CD4-positive, alpha-beta T cell treated with Interferon alpha-2 for 1 hour (primary cell): ENCODE data around the gene TMPRSS3.

Source experiments
- DNase-seq, 2 donors: peaks; one replicate each; pipeline ENCODE4 v3.0.0-alpha.2; 2020 to 2022

The TMPRSS3 gene

GRCh38 chr21:42395905-42396651 is at the start of gene TMPRSS3:
TSS of gene TMPRSS3 (minus strand) at chr21:42396052. CDS start at chr21:42395417, 635 bp downstream.
- no peak for DNase-seq

DNA sequence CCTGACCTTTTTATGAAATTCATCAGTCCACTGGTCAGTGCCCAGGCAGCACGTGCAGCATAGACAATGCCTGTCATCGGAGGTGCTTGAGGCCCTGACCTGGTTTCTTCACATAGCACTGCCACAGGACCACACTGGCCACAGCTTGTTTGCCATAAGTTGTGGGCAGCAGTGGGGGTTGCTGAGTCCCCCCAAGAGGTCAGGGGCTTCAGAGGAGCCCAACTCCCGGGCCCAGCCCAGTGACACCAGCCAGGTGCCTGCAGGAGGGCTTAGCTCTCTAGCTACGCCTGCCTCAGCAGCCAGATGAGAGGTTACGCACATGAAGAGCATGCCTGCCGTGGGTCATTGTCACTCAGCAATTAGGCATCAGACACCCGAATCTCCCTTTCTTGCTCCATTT is 49.5 kb upstream of the TMPRSS3 start:
- DNase-seq, result no peak

GRCh38 chr21:42444745-42445059 is 48.9 kb upstream of the TMPRSS3 start:
- no peak for DNase-seq

DNA sequence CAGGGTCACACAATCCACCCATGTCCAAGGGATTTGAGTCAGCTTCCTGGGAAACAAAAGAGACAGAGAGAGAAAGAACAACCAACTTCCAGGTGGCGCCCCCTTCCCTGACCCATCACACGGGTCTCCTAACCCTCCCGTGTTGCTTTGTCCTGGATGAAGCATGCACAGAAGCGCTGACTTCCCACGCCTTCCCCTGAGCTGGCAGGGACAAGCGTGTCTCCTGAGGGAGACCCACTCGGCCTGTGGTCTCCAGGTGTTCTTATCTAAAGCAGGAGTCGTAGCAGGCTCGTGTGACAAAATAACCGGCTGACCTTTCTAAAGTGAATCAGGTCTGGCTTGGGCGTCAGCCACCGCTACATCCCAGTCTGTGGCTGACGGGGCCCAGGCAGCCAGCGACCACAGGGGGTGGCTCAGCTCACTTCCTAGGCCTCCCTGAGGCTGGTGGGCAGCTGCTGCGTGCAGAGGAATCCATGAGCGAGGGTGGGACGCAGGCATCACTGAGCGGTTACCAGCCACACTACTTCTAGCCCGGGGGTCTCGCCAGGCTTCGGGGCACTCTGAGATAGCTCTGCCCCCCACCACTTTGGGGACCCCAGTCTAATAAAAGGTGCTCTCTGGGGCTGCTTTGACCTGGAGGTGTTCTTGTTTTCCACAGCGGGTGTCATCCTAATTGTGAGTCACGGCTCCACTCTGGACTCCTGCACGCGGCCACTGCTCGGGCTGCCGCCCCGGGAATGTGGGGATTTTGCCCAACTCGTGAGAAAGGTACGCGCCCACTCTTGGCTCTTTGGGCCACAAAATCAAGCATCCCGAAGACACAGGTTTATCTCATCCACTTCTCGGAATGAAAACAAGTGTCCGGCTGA is 48.3 kb upstream of the TMPRSS3 start:
- no peak for DNase-seq

DNA sequence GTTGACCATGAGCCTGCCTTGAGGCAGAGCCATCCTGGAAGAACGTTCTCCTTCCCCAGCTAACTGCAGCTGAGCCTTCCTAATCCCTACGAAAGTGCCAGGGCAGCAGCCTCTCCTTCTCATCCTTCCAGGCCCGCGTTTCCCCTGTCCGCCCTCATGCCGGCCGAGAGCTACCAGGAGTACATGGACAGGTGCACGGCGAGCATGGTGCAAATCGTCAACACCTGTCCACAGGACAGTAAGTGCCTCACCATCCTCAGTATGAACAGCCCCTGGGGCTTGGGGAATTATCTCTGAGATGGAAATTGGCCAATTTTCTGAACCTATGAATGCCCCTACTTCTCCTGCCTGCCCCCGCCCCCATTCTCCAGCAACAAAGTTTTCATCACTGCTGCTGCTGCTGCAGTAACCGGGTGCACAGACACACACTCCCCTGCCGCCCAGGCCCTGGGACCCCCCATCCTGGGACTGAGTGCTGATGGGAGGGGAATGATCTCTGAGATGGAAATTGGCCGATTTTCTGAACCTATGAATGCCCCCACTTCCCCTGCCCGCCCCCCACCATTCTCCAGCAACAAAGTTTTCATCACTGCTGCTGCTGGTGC is 47.4 kb upstream of the TMPRSS3 start:
- DNase-seq, result no peak

DNA sequence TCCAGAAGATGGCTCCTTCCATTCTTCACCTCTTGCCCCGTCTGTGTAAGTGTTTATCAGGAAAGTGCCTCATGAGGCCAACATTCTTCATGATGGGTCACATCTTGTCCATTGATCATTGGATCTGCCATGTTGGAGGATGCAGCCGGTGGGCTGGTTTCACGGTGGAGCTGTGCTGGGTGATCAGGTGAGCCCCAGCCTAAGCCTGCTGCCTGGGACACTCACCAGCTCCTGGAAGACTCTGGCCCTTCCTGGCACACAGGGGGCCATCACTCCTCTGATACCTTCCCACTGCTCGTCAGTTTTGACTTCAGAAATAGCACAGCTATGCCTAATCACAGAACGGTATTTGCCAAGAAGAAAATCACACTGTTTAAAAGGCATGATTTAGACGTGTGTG is 46.1 kb upstream of the TMPRSS3 start:
- DNase-seq, result no peak

DNA sequence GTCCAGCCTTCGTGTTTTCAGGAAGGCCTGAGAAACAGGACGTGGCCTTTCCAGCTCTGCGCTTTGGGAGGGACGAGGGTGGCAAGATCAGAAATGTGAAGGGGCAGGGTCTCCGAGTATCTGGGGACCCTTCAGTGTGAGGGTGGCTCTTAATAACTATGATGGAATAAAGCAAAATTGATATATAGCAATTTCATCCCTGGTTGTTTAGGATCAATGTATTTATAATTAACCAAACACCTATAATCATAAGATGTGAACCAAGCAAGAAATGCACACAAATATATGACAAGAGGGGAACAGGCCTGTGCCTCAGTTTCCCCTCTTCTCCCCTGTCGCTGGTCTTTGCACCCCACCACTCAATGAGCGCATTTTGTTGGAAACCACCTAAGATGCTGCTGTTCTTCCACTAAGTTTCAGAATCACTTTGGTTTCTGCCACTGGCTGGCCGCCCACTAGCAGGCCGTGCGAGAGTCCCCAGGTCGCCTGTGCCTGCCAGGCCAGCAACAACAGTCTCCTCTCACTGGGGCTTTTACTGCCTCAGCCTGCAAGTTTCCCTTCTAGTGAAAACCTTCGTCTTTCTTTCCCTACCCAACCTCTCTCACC is 44.4 kb upstream of the TMPRSS3 start:
- DNase-seq, result no peak

DNA sequence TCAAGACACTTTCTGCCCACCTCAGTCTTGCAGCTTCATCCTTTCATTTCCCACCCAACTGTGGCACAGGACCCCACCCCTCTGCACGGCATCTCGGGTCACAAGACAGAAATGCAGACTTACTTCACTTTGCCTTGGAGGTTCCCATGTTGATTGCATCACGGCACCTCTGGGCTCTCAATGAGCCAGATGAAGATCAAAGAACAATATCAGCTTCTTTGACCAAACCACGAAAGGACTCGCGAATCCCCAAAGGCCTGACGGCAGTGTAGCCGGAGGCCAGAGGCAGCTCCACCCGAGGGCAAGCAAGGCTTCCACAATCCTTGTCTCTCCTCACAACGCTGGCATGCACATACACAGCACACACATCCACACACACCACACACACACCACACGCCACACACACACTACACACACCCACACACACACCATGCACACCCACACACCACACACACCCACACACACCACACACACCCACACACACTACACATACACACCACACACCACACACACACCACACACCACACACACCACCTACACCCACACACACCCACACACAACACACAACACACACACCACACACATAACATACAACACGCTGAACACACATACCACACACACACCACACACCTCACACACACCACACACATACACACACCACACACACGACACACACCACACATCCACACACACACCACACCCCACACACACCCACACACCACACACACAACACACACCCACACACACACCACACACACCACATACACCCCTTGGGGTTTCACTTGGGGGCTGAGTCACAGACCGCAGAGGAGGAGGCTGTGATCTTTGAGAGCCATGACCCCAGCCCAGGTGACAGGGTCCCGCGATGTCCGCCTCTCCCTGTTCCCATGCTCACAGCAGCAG is 43.7 kb upstream of the TMPRSS3 start:
- peak in 1 of 2 donors; percentile 37 for DNase-seq

- DNase-seq, result no peak
Observed at GRCh38 chr21:42438316-42439205, 42.7 kb upstream of the TMPRSS3 start.

DNA sequence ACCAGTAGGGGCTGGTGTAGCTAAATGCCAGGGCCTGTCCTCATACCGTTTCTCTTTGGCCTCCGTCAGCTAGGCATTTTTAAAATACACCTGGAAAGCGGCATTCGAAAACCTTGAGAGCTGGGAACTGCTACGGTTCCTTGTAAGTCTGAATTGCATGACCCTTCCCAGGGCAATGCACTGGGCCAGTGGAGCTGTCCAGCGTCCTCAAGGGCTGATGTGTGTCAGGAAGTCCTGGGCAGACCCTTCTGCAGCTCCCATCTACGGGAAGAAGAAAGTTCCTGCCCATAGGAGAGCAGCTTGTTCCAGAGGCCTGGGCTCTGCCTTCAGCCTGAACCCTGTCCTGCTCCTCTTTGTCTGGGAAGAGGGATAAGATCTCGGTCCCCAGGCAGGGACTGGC is 41.9 kb upstream of the TMPRSS3 start:
- DNase-seq, result no peak

DNA sequence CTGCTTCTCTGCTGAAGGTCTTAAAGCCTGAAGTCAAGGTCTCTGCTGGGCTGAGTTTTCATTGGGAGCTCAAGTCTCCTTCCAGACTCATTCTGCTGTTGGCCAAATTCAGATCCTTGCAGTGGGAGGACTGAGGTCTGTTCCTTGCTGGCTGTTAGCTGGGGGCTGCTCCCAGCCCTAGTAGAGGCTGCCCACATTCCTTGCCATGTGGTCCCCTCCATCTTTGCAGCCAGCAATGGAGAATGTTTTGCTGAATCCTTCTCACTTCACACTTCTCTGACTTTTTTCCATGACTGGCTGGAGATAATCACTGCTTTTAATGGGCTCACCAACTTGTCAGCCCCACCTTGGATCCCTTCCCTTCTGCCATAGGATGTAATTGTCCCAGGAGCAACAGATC is 41.1 kb upstream of the TMPRSS3 start:
- no peak for DNase-seq

- DNase-seq, result no peak
Observed at GRCh38 chr21:42435833-42436232, 40.0 kb upstream of the TMPRSS3 start.

DNA sequence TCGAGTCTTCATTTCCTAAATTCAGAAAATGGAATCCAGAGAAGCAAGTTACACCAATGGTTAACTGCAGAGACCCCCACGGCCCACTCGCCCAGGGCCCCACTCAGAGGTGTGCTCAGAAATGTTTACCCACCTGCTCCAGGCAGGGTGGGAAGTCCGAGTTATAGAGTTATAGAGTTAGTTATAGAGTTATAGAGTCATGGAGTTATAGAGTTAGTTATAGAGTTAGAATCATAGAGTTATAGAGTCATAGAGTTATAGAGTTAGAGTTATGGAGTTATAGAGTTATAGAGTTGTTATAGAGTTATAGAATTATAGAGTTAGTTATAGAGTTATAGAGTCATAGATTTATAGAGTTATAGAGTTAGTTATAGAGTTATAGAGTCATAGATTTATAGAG is 39.5 kb upstream of the TMPRSS3 start:
- DNase-seq, result no peak

GRCh38 chr21:42434884-42435283 is 39.0 kb upstream of the TMPRSS3 start:
- no peak for DNase-seq

DNA sequence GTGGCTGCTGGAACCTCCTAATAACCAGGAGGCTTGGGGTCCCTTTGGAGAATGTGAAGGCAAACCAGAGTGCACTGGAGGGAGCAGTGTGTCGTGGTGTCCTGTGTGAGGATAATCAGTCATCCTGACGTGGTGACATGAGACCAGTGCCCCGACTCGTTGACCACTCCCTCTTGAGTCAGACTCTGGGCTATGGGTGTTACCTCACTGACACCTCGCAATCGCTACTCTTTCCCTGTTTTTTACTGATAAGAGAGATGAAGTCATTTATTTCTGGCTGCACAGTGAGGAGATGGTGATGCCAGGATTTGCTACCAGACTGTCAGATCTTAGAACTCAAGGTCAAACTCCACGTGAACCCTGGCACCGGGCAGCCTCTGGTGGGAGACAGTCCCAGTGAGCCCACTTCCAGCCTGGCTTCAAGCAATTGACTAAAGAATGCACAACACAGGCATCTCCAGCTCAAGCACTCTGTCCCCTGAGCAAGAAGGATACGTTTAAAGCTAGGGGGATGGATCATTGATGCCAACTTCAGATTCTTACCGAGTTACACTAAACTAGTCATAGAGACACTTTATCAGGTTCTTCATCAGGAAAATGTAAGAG is 38.2 kb upstream of the TMPRSS3 start:
- no peak for DNase-seq

- DNase-seq, result no peak
Observed at GRCh38 chr21:42432695-42433094, 36.8 kb upstream of the TMPRSS3 start.

DNA sequence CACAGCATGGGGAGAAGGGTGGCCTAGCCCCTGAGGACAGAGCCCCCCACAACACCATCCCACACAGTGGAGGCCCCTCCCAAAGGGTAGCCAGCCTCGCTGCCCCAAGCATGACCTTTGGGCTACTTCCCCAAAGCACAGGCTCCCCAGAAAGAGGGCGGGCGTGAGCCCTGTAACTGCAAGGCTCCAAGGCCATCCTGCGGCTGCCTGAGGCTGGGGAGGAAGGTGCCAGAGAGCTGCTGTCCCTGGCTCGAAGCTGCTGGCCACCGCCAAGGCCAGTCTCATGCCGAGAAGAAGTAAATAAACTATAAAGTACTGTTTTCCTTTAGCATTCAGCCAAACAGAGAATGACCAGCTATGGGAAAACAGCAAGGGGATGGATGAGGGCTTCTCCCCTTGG is 35.3 kb upstream of the TMPRSS3 start:
- DNase-seq, result no peak

DNA sequence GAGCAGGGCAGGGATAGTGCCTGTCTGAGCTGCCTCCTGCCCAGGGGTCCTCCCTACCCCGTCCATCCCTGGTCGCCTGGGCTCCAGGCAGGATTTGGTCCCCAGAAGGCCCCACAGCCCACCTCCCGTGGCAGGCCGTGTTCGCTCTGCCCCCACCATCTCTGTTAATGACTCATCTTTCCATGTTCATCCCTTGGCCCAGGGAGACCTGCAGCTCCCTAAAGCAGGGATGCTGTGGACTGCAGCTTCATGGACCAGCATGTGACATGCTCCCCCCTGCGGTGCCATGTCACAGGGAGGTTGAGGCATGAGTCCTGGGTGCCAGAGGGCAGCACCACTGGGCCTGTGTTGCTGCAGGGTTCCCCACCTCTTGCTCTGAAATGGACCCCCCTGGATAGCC is 34.7 kb upstream of the TMPRSS3 start:
- DNase-seq, result no peak

- DNase-seq, result no peak
Observed at GRCh38 chr21:42429856-42430255, 34.0 kb upstream of the TMPRSS3 start.

GRCh38 chr21:42429021-42429420 is 33.2 kb upstream of the TMPRSS3 start:
- no peak for DNase-seq
